A673 (cell line): Measurements from ENCODE around the gene OR52N2. TPM values are rescaled to one million over a fixed set of nuclear protein-coding genes. Genes with fewer than 3 reads are reported as not detected.

ENCODE experiments used
- BruUV-seq: library from RNA; stranded (reverse); fragments of 400-500 nt; replicated peaks from 2 replicates; lab custom pipeline; 2021; lab: Mats Ljungman, UMichigan
- CTCF ChIA-PET: fragments of 300-600 bp; sonication (Branson Sonifier 250); formaldehyde crosslinking; loops from one replicate; lab custom pipeline; 2022; ENCODE audit warnings: antibody characterized with exemption; lab: Charles Lee
- POLR2A ChIA-PET: fragments of 300-600 bp; sonication (Branson Sonifier 250); formaldehyde crosslinking; loops from one replicate; lab custom pipeline; 2022; ENCODE audit warnings: antibody characterized with exemption; ENCODE audit not compliant: low non-redundant PET; lab: Charles Lee
- DNase-seq: peaks from one replicate; pipeline ENCODE4 v3.0.0-alpha.2; 2015; ENCODE audit warnings: low spot score
- H3K27ac ChIP-seq: fragments of 200-600 bp; sonication (generic); 2 replicates; pipeline ENCODE4 v1.5.1; 2016; ENCODE audit warnings: mixed run types, low read depth, mild to moderate bottlenecking, mixed read lengths, antibody characterized with exemption, low read length; ENCODE audit not compliant: poor library complexity, severe bottlenecking
- H3K27me3 ChIP-seq: fragments of 200-600 bp; sonication (generic); replicated peaks from 2 replicates; pipeline ENCODE4 v1.6.1; 2017; ENCODE audit warnings: mixed run types, low read depth, mild to moderate bottlenecking, mixed read lengths, antibody characterized with exemption, low read length; ENCODE audit not compliant: insufficient read depth, poor library complexity
- H3K36me3 ChIP-seq: fragments of 200-600 bp; sonication (generic); 2 replicates; pipeline ENCODE4 v1.6.1; 2016; ENCODE audit warnings: mixed run types, mild to moderate bottlenecking, mixed read lengths, antibody characterized with exemption, low read length; ENCODE audit not compliant: insufficient read depth, poor library complexity, severe bottlenecking
- H3K4me1 ChIP-seq: fragments of 200-600 bp; sonication (generic); 2 replicates; pipeline ENCODE4 v1.6.1; 2017; ENCODE audit warnings: mixed run types, mild to moderate bottlenecking, mixed read lengths, antibody characterized with exemption, low read length; ENCODE audit not compliant: insufficient read depth, poor library complexity, severe bottlenecking
- H3K4me3 ChIP-seq: fragments of 200-600 bp; sonication (generic); 2 replicates; pipeline ENCODE4 v1.5.1; 2016; ENCODE audit warnings: low read depth, mixed run types, mild to moderate bottlenecking, mixed read lengths, low read length; ENCODE audit not compliant: poor library complexity, severe bottlenecking
- H3K9me3 ChIP-seq: fragments of 200-600 bp; sonication (generic); 2 replicates; pipeline ENCODE4 v1.6.1; 2016; ENCODE audit warnings: mixed run types, low read depth, mild to moderate bottlenecking, mixed read lengths, antibody characterized with exemption, low read length; ENCODE audit not compliant: poor library complexity, severe bottlenecking
- EZH2 ChIP-seq: fragments of 200-600 bp; sonication (generic); IDR thresholded peaks from 2 replicates; pipeline ENCODE4 v1.6.1; 2017; ENCODE audit warnings: borderline replicate concordance, low read depth, mild to moderate bottlenecking, mixed read lengths, antibody characterized with exemption, low read length; ENCODE audit not compliant: poor library complexity, severe bottlenecking
- intact Hi-C: fragments of 100-400 bp; cut with micrococcal nuclease; formaldehyde crosslinking; loops from one replicate; pipeline ENCODE4 v1.10.0; 2022; ENCODE audit not compliant: unreplicated experiment
- total RNA-seq: library from RNA; stranded (reverse); gene quantifications from 2 replicates; pipeline ENCODE4 v1.2.3, GENCODE V29; 2021
- TF ChIP-seq, protein P1 (sequence below): fragments of 300-800, 200-600 bp; sonication (generic); conservative IDR thresholded peaks from 2 replicates; pipeline ENCODE4 v1.5.1; 2017; ENCODE audit warnings: low read depth, mild to moderate bottlenecking, antibody characterized with exemption, low read length, moderate library complexity, mixed read lengths

OR52N2 gene
- total RNA-seq, 1 experiment from 2014 or later = not detected

DNA sequence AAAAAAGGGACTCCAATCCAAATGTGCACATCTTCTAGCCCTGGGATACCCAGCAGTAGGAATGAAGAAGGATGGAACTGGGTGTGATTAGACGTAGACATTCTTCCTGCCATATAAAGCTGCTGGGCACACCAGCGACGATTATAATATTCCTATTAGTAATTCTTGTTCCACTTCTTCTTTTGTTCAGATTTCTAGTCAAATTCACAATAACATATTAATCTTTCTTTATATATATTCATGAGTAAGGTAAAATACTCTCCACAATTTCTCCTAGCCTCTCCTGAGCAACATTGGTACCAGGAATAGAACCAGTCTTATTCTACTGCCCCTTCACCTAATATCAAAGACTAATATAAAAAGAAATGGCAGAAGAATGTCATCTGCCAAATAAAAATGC, 48.9 kb downstream of the OR52N2 start, which contains the start of gene OR52E8:
Gene OR52E8 (minus strand): TSS at position 101 of the 400 bp plus-strand sequence. CDS start 0 bp downstream, at position 101.
- ChIA-PET POLR2A (no interaction called here), CTCF (no interaction called here)
- H3K9me3 ChIP-seq = no peaks in the 10 kb centered on the region
- H3K27ac ChIP-seq = no peak within 1 kb of the TSS
- TF ChIP-seq, protein P1, sequence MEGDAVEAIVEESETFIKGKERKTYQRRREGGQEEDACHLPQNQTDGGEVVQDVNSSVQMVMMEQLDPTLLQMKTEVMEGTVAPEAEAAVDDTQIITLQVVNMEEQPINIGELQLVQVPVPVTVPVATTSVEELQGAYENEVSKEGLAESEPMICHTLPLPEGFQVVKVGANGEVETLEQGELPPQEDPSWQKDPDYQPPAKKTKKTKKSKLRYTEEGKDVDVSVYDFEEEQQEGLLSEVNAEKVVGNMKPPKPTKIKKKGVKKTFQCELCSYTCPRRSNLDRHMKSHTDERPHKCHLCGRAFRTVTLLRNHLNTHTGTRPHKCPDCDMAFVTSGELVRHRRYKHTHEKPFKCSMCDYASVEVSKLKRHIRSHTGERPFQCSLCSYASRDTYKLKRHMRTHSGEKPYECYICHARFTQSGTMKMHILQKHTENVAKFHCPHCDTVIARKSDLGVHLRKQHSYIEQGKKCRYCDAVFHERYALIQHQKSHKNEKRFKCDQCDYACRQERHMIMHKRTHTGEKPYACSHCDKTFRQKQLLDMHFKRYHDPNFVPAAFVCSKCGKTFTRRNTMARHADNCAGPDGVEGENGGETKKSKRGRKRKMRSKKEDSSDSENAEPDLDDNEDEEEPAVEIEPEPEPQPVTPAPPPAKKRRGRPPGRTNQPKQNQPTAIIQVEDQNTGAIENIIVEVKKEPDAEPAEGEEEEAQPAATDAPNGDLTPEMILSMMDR = no peak
- TF ChIP-seq EZH2 = no peak
- H3K27me3 ChIP-seq = no peaks in the 10 kb centered on the region
- DNase-seq = no peak
- no peaks in the 10 kb centered on the region for H3K36me3 ChIP-seq
- no peaks in the 10 kb centered on the region for H3K4me1 ChIP-seq
- H3K4me3 ChIP-seq = no peak within 1 kb of the TSS
- intact Hi-C loops = no loop called here
- BruUV-seq = no TSS peak

DNA sequence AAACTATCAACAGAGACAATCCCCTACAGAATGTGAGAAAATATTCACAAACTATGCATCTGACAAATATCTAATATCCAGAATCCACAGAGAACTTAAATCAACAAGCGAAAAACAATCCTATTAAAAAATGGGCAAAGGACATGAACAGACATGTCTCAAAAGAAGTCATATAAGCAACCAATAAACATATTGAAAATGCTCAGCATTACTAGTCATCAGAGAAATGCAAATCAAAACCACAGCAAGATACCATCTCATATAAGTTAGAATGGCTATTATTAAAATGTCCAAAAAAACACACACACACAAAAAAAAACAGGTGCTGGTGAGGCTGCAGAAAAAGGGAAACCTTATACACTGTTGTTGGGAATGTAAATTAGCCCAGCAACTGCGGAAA, 57.1 kb downstream of the OR52N2 start:
- Histone ChIP-seq H3K27me3 (no peaks in the 10 kb centered on the region), H3K4me1 (no peaks in the 10 kb centered on the region), H3K36me3 (no peaks in the 10 kb centered on the region), H3K4me3 (no peak overlapping the region), H3K9me3 (no peaks in the 10 kb centered on the region), H3K27ac (no peak overlapping the region)
- intact Hi-C loops = no loop called here
- DNase-seq = no peak
- ChIA-PET POLR2A (no interaction called here), CTCF (no interaction called here)
- no TSS peak for BruUV-seq
- TF ChIP-seq EZH2 = no peak
- TF ChIP-seq, protein P1 = no peak

Other genes with a start within 250 kb of the OR52N2 start
- gene OR52B6, start 228.0 kb upstream of the OR52N2 start, total RNA-seq = not detected in 2 replicates
- 0.13 and 0.52 TPM in 2 replicates for gene TRIM6, start 212.3 kb upstream of the OR52N2 start, total RNA-seq
- 0.41 and 0.79 TPM in 2 replicates for gene TRIM34, start 183.9 kb upstream of the OR52N2 start, total RNA-seq
- 17.9 and 18.2 TPM in 2 replicates for gene TRIM5, start 123.8 kb upstream of the OR52N2 start, total RNA-seq
- gene TRIM22, start 119.1 kb upstream of the OR52N2 start, total RNA-seq = not detected in 2 replicates
- not detected in 2 replicates for gene OR56B1, start 72.5 kb upstream of the OR52N2 start, total RNA-seq
- gene OR52N4, start 54.7 kb upstream of the OR52N2 start, total RNA-seq = not detected in 2 replicates
- gene OR52N5, start 25.6 kb upstream of the OR52N2 start, total RNA-seq = not detected in 2 replicates
- gene OR52N1, start 17.7 kb upstream of the OR52N2 start, total RNA-seq = not detected in 2 replicates
- not detected in 2 replicates for gene OR52E6, start 33.0 kb downstream of the OR52N2 start, total RNA-seq
- gene OR52E8, start 48.8 kb downstream of the OR52N2 start, total RNA-seq = not detected in 2 replicates
- gene OR52E4, start 71.7 kb downstream of the OR52N2 start, total RNA-seq = not detected in 2 replicates
- not detected in 2 replicates for gene OR52E5, start 84.3 kb downstream of the OR52N2 start, total RNA-seq
- not detected in 2 replicates for gene OR56A3, start 133.3 kb downstream of the OR52N2 start, total RNA-seq
- not detected in 2 replicates for gene OR56A5, start 159.6 kb downstream of the OR52N2 start, total RNA-seq
- not detected in 2 replicates for gene OR52L1, start 178.1 kb downstream of the OR52N2 start, total RNA-seq
- not detected in 2 replicates for gene OR56A4, start 198.0 kb downstream of the OR52N2 start, total RNA-seq
- gene OR56A1, start 221.8 kb downstream of the OR52N2 start, total RNA-seq = 0.04 TPM in 1 of 2 replicates, not detected in the other